Activated CD4-positive, alpha-beta T cell treated with anti-CD3 and anti-CD28 coated beads, Interleukin-2, amount 10 ng/mL, durations not matched to agents 24 days and 14 days (primary cell): ENCODE measurements around the gene PRAMEF17. TPM values are rescaled to one million over a fixed set of nuclear protein-coding genes. Genes with fewer than 3 reads are reported as not detected.
"Not testable (repeated sequence)": the region's sequence is repeated elsewhere in the genome, so short reads cannot be mapped to it uniquely, and the experiment has no call there.

Experiments used
- DNase-seq: peaks from one replicate; pipeline ENCODE4 v3.0.0; 2022
- H3K27ac Mint-ChIP-seq: one replicate; pipeline ENCODE4 v1.8.0; 2022; ENCODE audit warnings: mild to moderate bottlenecking, mixed read lengths
- H3K27me3 Mint-ChIP-seq: one replicate; pipeline ENCODE4 v1.8.0; 2022; ENCODE audit warnings: mixed read lengths
- H3K36me3 Mint-ChIP-seq: one replicate; pipeline ENCODE4 v1.8.0; 2022; ENCODE audit warnings: low read depth, mild to moderate bottlenecking, mixed read lengths
- H3K4me1 Mint-ChIP-seq: one replicate; pipeline ENCODE4 v1.8.0; 2021; ENCODE audit warnings: mixed read lengths
- H3K4me3 Mint-ChIP-seq: one replicate; pipeline ENCODE4 v1.8.0; 2022; ENCODE audit warnings: mild to moderate bottlenecking, moderate library complexity, mixed read lengths
- H3K9me3 Mint-ChIP-seq: one replicate; pipeline ENCODE4 v1.8.0; 2021; ENCODE audit warnings: mixed read lengths
- intact Hi-C: fragments of 100-400 bp; cut with micrococcal nuclease; formaldehyde crosslinking; loops from one replicate; pipeline ENCODE4 v1.15.1; 2023
- total RNA-seq: library from RNA; stranded (reverse); gene quantifications from 2 replicates; pipeline ENCODE4 v1.2.3, GENCODE V29; 2022

Gene PRAMEF17
- total RNA-seq, 1 donor from 2014 or later, result not detected

DNA sequence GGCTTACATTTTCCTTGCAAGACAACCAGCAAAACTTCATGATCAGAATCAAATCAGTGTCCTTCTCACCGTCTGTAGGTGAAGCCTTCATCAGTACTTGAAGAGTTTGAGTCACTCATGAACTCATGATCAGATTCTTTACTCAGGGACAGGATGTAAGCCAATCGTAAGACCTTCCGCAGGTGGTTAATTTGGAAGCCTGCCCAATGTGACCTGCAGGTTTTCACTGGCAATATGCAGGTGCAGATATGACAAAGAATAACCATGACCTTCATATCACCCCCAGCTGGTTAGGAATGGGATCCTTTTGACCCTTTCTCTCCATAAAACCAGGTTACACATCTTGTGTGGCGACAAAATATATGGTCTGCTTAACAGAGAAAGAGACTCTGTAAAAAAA lies 18.4 kb downstream of the PRAMEF17 start:
- no peak overlapping the region for H3K4me3 Mint-ChIP-seq
- H3K27me3 Mint-ChIP-seq, result no peaks in the 10 kb centered on the region
- no peaks in the 10 kb centered on the region for H3K4me1 Mint-ChIP-seq
- intact Hi-C loops, result no loop called here
- H3K9me3 Mint-ChIP-seq, result no peaks in the 10 kb centered on the region
- DNase-seq, result no peak
- H3K36me3 Mint-ChIP-seq, result no peaks in the 10 kb centered on the region
- no peak overlapping the region for H3K27ac Mint-ChIP-seq

GRCh38 chr1:13410150-13410549 lies 20.7 kb downstream of the PRAMEF17 start, which contains the start of gene PRAMEF20:
Gene PRAMEF20, plus strand, starts transcription at chr1:13410450. Its CDS starts 5,905 bp downstream, at chr1:13416355.
- H3K4me3 Mint-ChIP-seq, intact Hi-C loops, H3K27ac Mint-ChIP-seq, H3K9me3 Mint-ChIP-seq, H3K4me1 Mint-ChIP-seq, H3K27me3 Mint-ChIP-seq, DNase-seq, H3K36me3 Mint-ChIP-seq: not testable (repeated sequence)

GRCh38 chr1:13430495-13430894 lies 41.1 kb downstream of the PRAMEF17 start:
- DNase-seq, result no peak
- intact Hi-C loops, result no loop called here
- no peaks in the 10 kb centered on the region for H3K4me1 Mint-ChIP-seq
- no peaks in the 10 kb centered on the region for H3K27me3 Mint-ChIP-seq
- H3K9me3 Mint-ChIP-seq, result no peaks in the 10 kb centered on the region
- H3K36me3 Mint-ChIP-seq, result no peaks in the 10 kb centered on the region
- H3K27ac Mint-ChIP-seq, result no peak overlapping the region
- no peak overlapping the region for H3K4me3 Mint-ChIP-seq

- no peaks in the 10 kb centered on the region for H3K9me3 Mint-ChIP-seq
- no peaks in the 10 kb centered on the region for H3K27me3 Mint-ChIP-seq
Measured at GRCh38 chr1:13432251-13432650, 42.8 kb downstream of the PRAMEF17 start.

DNA sequence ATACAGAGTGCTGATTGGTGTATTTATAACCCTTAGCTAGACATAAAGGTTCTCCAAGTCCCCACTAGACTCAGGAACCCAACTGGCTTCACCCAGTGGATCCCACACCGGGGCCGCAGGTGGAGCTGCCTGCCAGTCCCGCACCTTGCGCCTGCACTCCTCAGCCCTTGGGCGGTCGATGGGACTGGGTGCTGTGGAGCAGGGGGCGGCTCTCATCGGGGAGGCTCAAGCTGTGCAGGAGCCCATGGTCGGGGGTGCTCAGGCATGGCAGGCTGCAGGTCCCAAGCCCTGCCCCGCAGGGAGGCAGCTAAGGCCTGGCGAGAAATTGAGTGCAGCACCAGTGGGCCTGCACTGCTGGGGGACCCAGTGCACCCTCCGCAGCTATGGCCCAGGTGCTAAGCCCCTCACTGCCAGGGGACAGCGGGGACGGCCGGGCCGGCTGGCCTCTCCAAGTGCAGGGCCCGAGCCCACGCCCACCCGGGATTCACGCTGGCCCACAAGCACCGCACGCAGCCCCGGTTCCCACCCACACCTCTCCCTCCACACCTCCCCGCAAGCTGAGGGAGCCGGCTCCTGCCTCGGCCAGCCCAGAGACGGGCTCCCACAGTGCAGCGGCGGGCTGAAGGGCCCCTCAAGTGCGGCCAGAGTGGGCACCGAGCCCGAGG lies 44.4 kb downstream of the PRAMEF17 start:
- intact Hi-C loops, H3K36me3 Mint-ChIP-seq, H3K9me3 Mint-ChIP-seq, H3K4me3 Mint-ChIP-seq, DNase-seq, H3K27me3 Mint-ChIP-seq, H3K4me1 Mint-ChIP-seq, H3K27ac Mint-ChIP-seq: not testable (repeated sequence)

More at GRCh38 chr1:13432251-13432650, 42.8 kb downstream of the PRAMEF17 start:
- no peak for DNase-seq
- Mint-ChIP-seq H3K4me3 (no peak overlapping the region), H3K36me3 (no peaks in the 10 kb centered on the region), H3K4me1 (no peaks in the 10 kb centered on the region), H3K27ac (no peak overlapping the region)
- intact Hi-C loops, result no loop called here

GRCh38 chr1:13435458-13435857 lies 46.0 kb downstream of the PRAMEF17 start:
- Mint-ChIP-seq H3K36me3 (no peaks in the 10 kb centered on the region), H3K27ac (no peak overlapping the region), H3K27me3 (no peaks in the 10 kb centered on the region), H3K9me3 (no peaks in the 10 kb centered on the region), H3K4me3 (no peak overlapping the region), H3K4me1 (no peaks in the 10 kb centered on the region)
- no peak for DNase-seq
- intact Hi-C loops, result no loop called here

GRCh38 chr1:13439104-13439783 lies 49.8 kb downstream of the PRAMEF17 start:
- H3K9me3 Mint-ChIP-seq, H3K27me3 Mint-ChIP-seq, H3K27ac Mint-ChIP-seq, H3K4me1 Mint-ChIP-seq, H3K36me3 Mint-ChIP-seq, H3K4me3 Mint-ChIP-seq, intact Hi-C loops, DNase-seq: not testable (repeated sequence)

Other genes with a start within 250 kb of the PRAMEF17 start
- not detected in 2 replicates for gene PRAMEF26, start 233.6 kb upstream of the PRAMEF17 start, total RNA-seq
- not detected in 2 replicates for gene HNRNPCL4, start 224.0 kb upstream of the PRAMEF17 start, total RNA-seq
- gene PRAMEF9, start 217.8 kb upstream of the PRAMEF17 start, total RNA-seq, result not detected in 2 replicates
- gene PRAMEF13, start 188.2 kb upstream of the PRAMEF17 start, total RNA-seq, result not detected in 2 replicates
- not detected in 2 replicates for gene PRAMEF18, start 163.5 kb upstream of the PRAMEF17 start, total RNA-seq
- gene PRAMEF5, start 135.4 kb upstream of the PRAMEF17 start, total RNA-seq, result not detected in 2 replicates
- not detected in 2 replicates for gene PRAMEF8, start 104.5 kb upstream of the PRAMEF17 start, total RNA-seq
- not detected in 2 replicates for gene PRAMEF33, start 86.1 kb upstream of the PRAMEF17 start, total RNA-seq
- gene PRAMEF15, start 74.1 kb upstream of the PRAMEF17 start, total RNA-seq, result not detected in 2 replicates
- not detected in 2 replicates for gene PRAMEF14, start 42.5 kb upstream of the PRAMEF17 start, total RNA-seq
- not detected in 2 replicates for gene PRAMEF19, start 17.7 kb upstream of the PRAMEF17 start, total RNA-seq
- not detected in 2 replicates for gene PRAMEF20, start 20.8 kb downstream of the PRAMEF17 start, total RNA-seq
- not detected in 2 replicates for gene LRRC38, start 124.4 kb downstream of the PRAMEF17 start, total RNA-seq
- not detected in 2 replicates for gene PDPN, start 194.2 kb downstream of the PRAMEF17 start, total RNA-seq